Measurements from ENCODE around the gene GSTO2.

GSTO2 gene

GRCh38 chr10:104345941-104346340 is 77.0 kb downstream of the GSTO2 start:
- Histone ChIP-seq H3K9me3 (ENCODE audit: control insufficient read depth, low read length) (no peaks in the 10 kb centered on the region), H3K36me3 (ENCODE audit: control insufficient read depth, insufficient read depth, low read length) (no peaks in the 10 kb centered on the region), H3K4me3 (ENCODE audit: extremely low read depth, insufficient read depth, low read length, poor library complexity, severe bottlenecking) (no peak overlapping the region), H3K4me1 (ENCODE audit: control insufficient read depth, insufficient read depth, low read length, poor library complexity, severe bottlenecking) (no peaks in the 10 kb centered on the region), H3K27ac (ENCODE audit: low read depth, low read length, severe bottlenecking) (no peak overlapping the region)
- WGBS, 2 experiments (ENCODE audit: insufficient coverage in 2 of 2): 93 to 100% methylated on average over 1 to 3 of the region's 4 CpGs

- H3K4me1 ChIP-seq (ENCODE audit: control insufficient read depth, insufficient read depth, low read length, poor library complexity, severe bottlenecking): no peaks in the 10 kb centered on the region
- no peaks in the 10 kb centered on the region for H3K9me3 ChIP-seq (ENCODE audit: control insufficient read depth, low read length)
- no peak overlapping the region for H3K4me3 ChIP-seq (ENCODE audit: extremely low read depth, insufficient read depth, low read length, poor library complexity, severe bottlenecking)
- no peak overlapping the region for H3K27ac ChIP-seq (ENCODE audit: low read depth, low read length, severe bottlenecking)
- WGBS, 2 experiments (ENCODE audit: insufficient coverage in 2 of 2): 76 to 92% methylated on average over 2 of the region's 4 CpGs
- no peaks in the 10 kb centered on the region for H3K36me3 ChIP-seq (ENCODE audit: control insufficient read depth, insufficient read depth, low read length)
Observed at GRCh38 chr10:104347295-104348045, 78.5 kb downstream of the GSTO2 start.

GRCh38 chr10:104348601-104349000 is 79.6 kb downstream of the GSTO2 start:
- 90 to 93% methylated on average over 2 of the region's 2 CpGs for WGBS, 2 experiments (ENCODE audit: insufficient coverage in 2 of 2)
- Histone ChIP-seq H3K9me3 (ENCODE audit: control insufficient read depth, low read length) (no peaks in the 10 kb centered on the region), H3K4me3 (ENCODE audit: extremely low read depth, insufficient read depth, low read length, poor library complexity, severe bottlenecking) (no peak overlapping the region), H3K36me3 (ENCODE audit: control insufficient read depth, insufficient read depth, low read length) (no peaks in the 10 kb centered on the region), H3K4me1 (ENCODE audit: control insufficient read depth, insufficient read depth, low read length, poor library complexity, severe bottlenecking) (no peaks in the 10 kb centered on the region), H3K27ac (ENCODE audit: low read depth, low read length, severe bottlenecking) (no peak overlapping the region)

- H3K36me3 ChIP-seq (ENCODE audit: control insufficient read depth, insufficient read depth, low read length): no peaks in the 10 kb centered on the region
- no peak overlapping the region for H3K27ac ChIP-seq (ENCODE audit: low read depth, low read length, severe bottlenecking)
- 70 to 72% methylated on average over 2 to 4 of the region's 5 CpGs for WGBS, 2 experiments (ENCODE audit: insufficient coverage in 2 of 2)
- H3K9me3 ChIP-seq (ENCODE audit: control insufficient read depth, low read length): no peaks in the 10 kb centered on the region
- no peak overlapping the region for H3K4me3 ChIP-seq (ENCODE audit: extremely low read depth, insufficient read depth, low read length, poor library complexity, severe bottlenecking)
- no peaks in the 10 kb centered on the region for H3K4me1 ChIP-seq (ENCODE audit: control insufficient read depth, insufficient read depth, low read length, poor library complexity, severe bottlenecking)
Observed at GRCh38 chr10:104349623-104350126, 80.7 kb downstream of the GSTO2 start.

- H3K4me1 ChIP-seq (ENCODE audit: control insufficient read depth, insufficient read depth, low read length, poor library complexity, severe bottlenecking): no peaks in the 10 kb centered on the region
- 22 to 58% methylated on average over 2 to 3 of the region's 6 CpGs for WGBS, 2 experiments (ENCODE audit: insufficient coverage in 2 of 2)
Observed at GRCh38 chr10:104350127-104350635, 81.2 kb downstream of the GSTO2 start.

GRCh38 chr10:104351061-104351702 is 82.2 kb downstream of the GSTO2 start:
- H3K27ac ChIP-seq (ENCODE audit: low read depth, low read length, severe bottlenecking): no peak overlapping the region
- 83 to 87% methylated on average over 1 to 2 of the region's 2 CpGs for WGBS, 2 experiments (ENCODE audit: insufficient coverage in 2 of 2)

More at GRCh38 chr10:104350127-104350635, 81.2 kb downstream of the GSTO2 start:
- no peaks in the 10 kb centered on the region for H3K9me3 ChIP-seq (ENCODE audit: control insufficient read depth, low read length)
- no peak overlapping the region for H3K4me3 ChIP-seq (ENCODE audit: extremely low read depth, insufficient read depth, low read length, poor library complexity, severe bottlenecking)
- H3K36me3 ChIP-seq (ENCODE audit: control insufficient read depth, insufficient read depth, low read length): no peaks in the 10 kb centered on the region
- no peak overlapping the region for H3K27ac ChIP-seq (ENCODE audit: low read depth, low read length, severe bottlenecking)

GRCh38 chr10:104351919-104352318 is 82.9 kb downstream of the GSTO2 start:
- no peaks in the 10 kb centered on the region for H3K36me3 ChIP-seq (ENCODE audit: control insufficient read depth, insufficient read depth, low read length)
- no peaks in the 10 kb centered on the region for H3K9me3 ChIP-seq (ENCODE audit: control insufficient read depth, low read length)
- 86 to 100% methylated on average over 1 of the region's 1 CpG for WGBS, 2 experiments (ENCODE audit: insufficient coverage in 2 of 2)
- no peak overlapping the region for H3K27ac ChIP-seq (ENCODE audit: low read depth, low read length, severe bottlenecking)
- no peaks in the 10 kb centered on the region for H3K4me1 ChIP-seq (ENCODE audit: control insufficient read depth, insufficient read depth, low read length, poor library complexity, severe bottlenecking)
- no peak overlapping the region for H3K4me3 ChIP-seq (ENCODE audit: extremely low read depth, insufficient read depth, low read length, poor library complexity, severe bottlenecking)

More at GRCh38 chr10:104351061-104351702, 82.2 kb downstream of the GSTO2 start:
- H3K4me1 ChIP-seq (ENCODE audit: control insufficient read depth, insufficient read depth, low read length, poor library complexity, severe bottlenecking): no peaks in the 10 kb centered on the region
- H3K36me3 ChIP-seq (ENCODE audit: control insufficient read depth, insufficient read depth, low read length): no peaks in the 10 kb centered on the region
- no peaks in the 10 kb centered on the region for H3K9me3 ChIP-seq (ENCODE audit: control insufficient read depth, low read length)
- H3K4me3 ChIP-seq (ENCODE audit: extremely low read depth, insufficient read depth, low read length, poor library complexity, severe bottlenecking): no peak overlapping the region

- WGBS, 2 experiments (ENCODE audit: insufficient coverage in 2 of 2): 26 to 31% methylated on average over 38 to 40 of the region's 43 CpGs
- Histone ChIP-seq H3K4me1 (ENCODE audit: control insufficient read depth, insufficient read depth, low read length, poor library complexity, severe bottlenecking) (no peaks in the 10 kb centered on the region), H3K27ac (ENCODE audit: low read depth, low read length, severe bottlenecking) (no peak within 1 kb of the TSS), H3K9me3 (ENCODE audit: control insufficient read depth, low read length) (no peaks in the 10 kb centered on the region), H3K36me3 (ENCODE audit: control insufficient read depth, insufficient read depth, low read length) (no peaks in the 10 kb centered on the region), H3K4me3 (ENCODE audit: extremely low read depth, insufficient read depth, low read length, poor library complexity, severe bottlenecking) (no peak within 1 kb of the TSS)
Observed at GRCh38 chr10:104353325-104354048, 84.5 kb downstream of the GSTO2 start, which contains the start of gene CFAP58. CFAP58 (plus strand) TSS chr10:104353833; CDS start chr10:104353898, 65 bp downstream.

Measured in mesodermal cell (in vitro differentiated cells).